ENCODE data around the gene SNX25.

DNA sequence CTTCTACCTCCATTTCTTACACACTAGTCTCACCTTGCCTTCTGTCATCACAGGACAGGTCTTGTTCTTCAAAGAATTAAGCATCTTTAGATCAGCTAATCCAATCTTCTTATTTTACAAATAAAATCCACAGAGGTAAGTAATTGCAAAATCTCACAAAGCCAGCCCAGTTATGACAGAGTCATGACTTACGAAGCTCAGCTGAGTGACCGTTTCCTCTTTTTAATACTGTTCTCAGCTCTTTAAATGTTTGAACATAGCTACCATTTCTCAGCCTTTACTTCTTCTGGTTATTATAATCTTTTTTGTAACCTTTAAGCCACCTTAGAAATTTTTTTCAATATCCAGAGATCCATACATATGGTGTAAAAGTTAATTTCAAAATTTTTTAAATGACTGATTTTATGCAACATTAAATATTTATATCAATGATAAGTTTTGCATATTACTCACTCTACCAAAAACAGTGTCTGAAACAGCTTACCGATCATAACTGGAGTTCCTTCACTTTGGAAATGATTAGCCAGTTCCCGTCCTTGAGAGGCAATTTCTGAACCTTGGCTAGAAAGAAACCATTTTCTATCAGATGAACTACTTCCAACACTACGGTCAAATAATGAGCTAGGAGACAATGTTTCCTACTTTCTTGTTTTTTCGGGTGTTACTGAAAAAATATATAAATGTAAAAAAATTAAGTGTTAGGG is 196.1 kb downstream of the SNX25 start:
- TF ChIP-seq CTCF (IDR thresholded peaks at IDR 0.05) = no peak
- no peak for TF ChIP-seq EP300 (IDR thresholded peaks at IDR 0.05; ENCODE audit: borderline replicate concordance in 1 of 2, low read depth in 1 of 2, low read length in 1 of 2)
- no peak for TF ChIP-seq GATA2 (CRISPR knock-in tag; IDR thresholded peaks at IDR 0.05)
- TF ChIP-seq RAD21 (IDR thresholded peaks at IDR 0.05; ENCODE audit: low read length) = no peak
- no peak for TF ChIP-seq RFX5 (IDR thresholded peaks at IDR 0.05; ENCODE audit: low read length)
